Choroid plexus epithelial cell (primary cell): Measurements from ENCODE around the gene RERE.

Source experiments
- DNase-seq: peaks from one replicate; pipeline ENCODE4 v3.0.0-alpha.2; 2010; ENCODE audit warnings: low read depth
- H3K4me3 ChIP-seq: 2 replicates; pipeline ENCODE4 v1.5.1; 2011; ENCODE audit warnings: low read depth, mild to moderate bottlenecking, control low read depth, low read length, moderate library complexity
- CTCF ChIP-seq: conservative IDR thresholded peaks from 2 replicates; pipeline ENCODE4 v1.5.1; 2011; ENCODE audit warnings: low read depth, mild to moderate bottlenecking, control low read depth, inconsistent platforms, low read length, moderate library complexity

RERE gene

GRCh38 chr1:8370046-8370881 lies 447.2 kb downstream of the RERE start:
- no peak overlapping the region for H3K4me3 ChIP-seq
- no peak for DNase-seq
- no peak for TF ChIP-seq CTCF

DNA sequence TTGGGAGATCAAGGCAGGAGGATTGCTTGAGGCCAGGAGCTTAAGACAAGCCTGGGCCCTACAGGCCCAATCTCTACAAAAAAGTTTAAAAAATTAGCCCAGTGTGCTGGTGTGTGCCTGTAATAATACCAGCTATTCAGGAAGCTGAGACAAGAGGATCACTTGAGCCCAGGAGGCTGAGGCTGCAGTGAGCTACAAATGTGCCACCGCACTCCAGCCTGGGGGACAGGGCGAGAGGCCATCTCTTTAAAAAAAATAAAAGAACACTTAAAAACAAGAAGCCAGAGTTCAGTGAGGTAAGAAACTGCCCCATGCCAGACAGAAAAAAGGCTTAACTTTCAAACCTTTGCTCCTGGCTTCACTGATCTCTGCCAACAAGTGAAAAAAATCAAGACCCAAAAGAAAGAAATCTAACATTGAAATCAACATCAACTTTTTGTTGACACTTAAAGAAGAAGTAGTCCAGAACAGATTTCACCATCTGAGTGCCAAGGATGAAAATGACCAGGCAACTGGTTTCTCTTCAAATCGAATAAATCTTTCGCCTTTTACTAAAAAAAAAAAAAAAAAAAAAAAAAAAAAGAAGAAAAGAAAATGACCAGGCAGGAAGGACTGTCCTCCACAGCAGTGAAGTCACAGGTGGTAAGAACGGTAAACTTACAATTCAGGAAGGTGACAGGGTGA lies 448.3 kb downstream of the RERE start:
- H3K4me3 ChIP-seq = no peak overlapping the region
- DNase-seq = no peak
- no peak for TF ChIP-seq CTCF

GRCh38 chr1:8367571-8368194 lies 449.8 kb downstream of the RERE start:
- TF ChIP-seq CTCF = no peak
- H3K4me3 ChIP-seq = no peak overlapping the region
- no peak for DNase-seq

GRCh38 chr1:8365661-8366362 lies 451.6 kb downstream of the RERE start:
- no peak for DNase-seq
- H3K4me3 ChIP-seq = no peak overlapping the region
- TF ChIP-seq CTCF = no peak

DNA sequence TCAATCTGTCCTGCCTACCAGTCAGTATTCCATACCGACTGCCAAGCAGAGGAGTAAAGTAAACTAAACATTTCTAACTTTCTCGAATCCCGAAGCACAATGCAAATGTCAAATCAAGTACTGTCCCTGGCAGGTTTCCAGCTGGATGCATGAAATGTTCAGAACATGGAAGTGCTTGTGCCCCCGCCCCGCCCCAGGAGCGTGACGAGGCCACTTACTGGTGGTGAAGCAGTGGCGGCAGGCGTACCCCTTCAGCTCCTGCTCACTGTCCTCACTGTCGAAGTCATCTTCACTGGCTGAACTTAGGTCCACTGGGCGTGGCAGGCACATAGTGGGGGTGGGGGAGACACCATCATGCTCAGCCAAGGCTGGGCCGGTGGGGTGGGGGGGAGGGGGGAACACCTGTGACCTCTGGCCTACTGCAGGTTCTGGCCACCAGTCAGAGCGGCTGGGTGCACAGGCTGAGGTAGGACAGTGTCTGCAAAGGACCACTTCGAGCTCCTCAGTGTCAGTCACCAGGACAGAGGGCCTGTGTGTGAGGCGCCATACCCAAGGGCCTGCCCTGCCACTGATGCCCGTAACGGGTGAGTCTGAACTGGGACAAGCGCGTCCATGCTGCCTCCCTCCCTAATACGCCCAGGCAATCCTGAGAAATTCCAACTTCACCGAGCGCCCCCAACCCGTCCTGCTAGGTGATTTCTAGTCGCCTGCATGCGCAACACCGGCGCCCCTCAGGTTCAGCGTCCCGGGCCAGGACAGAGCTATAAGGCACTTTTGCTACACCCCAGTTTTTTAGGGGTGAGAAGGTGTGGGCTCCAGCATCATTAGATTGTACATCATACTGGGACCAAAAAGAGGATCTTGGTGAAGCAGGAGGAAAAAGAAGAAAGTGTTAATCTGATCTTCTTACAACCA lies 452.7 kb downstream of the RERE start:
- no peak for DNase-seq
- TF ChIP-seq CTCF = no peak
- no peak overlapping the region for H3K4me3 ChIP-seq

- no peak for DNase-seq
- no peak for TF ChIP-seq CTCF
- no peak overlapping the region for H3K4me3 ChIP-seq
Observed at GRCh38 chr1:8363767-8364301, 453.6 kb downstream of the RERE start.
